Calu3 (cell line): ENCODE data around the gene C9orf78. TPM values are rescaled to one million over a fixed set of nuclear protein-coding genes. Genes with fewer than 3 reads are reported as not detected.

Source experiments
- BruUV-seq: library from RNA; stranded (reverse); fragments of 400-500 nt; replicated peaks from 2 replicates; lab custom pipeline; 2021; lab: Mats Ljungman, UMichigan
- CTCF ChIA-PET: fragments of 300-600 bp; sonication (Branson Sonifier 250); formaldehyde crosslinking; loops from one replicate; lab custom pipeline; 2022; ENCODE audit warnings: antibody characterized with exemption; lab: Charles Lee
- DNase-seq: peaks from one replicate; pipeline ENCODE4 v3.0.0; 2022
- H3K27ac Mint-ChIP-seq: one replicate; pipeline ENCODE4 v1.8.0; 2022; ENCODE audit warnings: mixed read lengths; ENCODE audit not compliant: unreplicated experiment
- H3K27me3 Mint-ChIP-seq: one replicate; pipeline ENCODE4 v1.8.0; 2022; ENCODE audit warnings: mixed read lengths; ENCODE audit not compliant: unreplicated experiment
- H3K36me3 Mint-ChIP-seq: one replicate; pipeline ENCODE4 v1.8.0; 2022; ENCODE audit warnings: mild to moderate bottlenecking, moderate library complexity, mixed read lengths; ENCODE audit not compliant: insufficient read depth, unreplicated experiment
- H3K4me1 Mint-ChIP-seq: one replicate; pipeline ENCODE4 v1.8.0; 2022; ENCODE audit warnings: mild to moderate bottlenecking, low read depth, mixed read lengths; ENCODE audit not compliant: unreplicated experiment
- H3K4me3 Mint-ChIP-seq: one replicate; pipeline ENCODE4 v1.8.0; 2022; ENCODE audit warnings: mild to moderate bottlenecking, low read depth, moderate library complexity, mixed read lengths; ENCODE audit not compliant: unreplicated experiment
- H3K9me3 Mint-ChIP-seq: one replicate; pipeline ENCODE4 v1.8.0; 2022; ENCODE audit warnings: low read depth, mixed read lengths; ENCODE audit not compliant: unreplicated experiment
- CTCF ChIP-seq: fragments of 200-600 bp; IDR thresholded peaks from one replicate; pipeline ENCODE4 v1.8.0; 2022; ENCODE audit warnings: antibody characterized with exemption; ENCODE audit not compliant: unreplicated experiment
- intact Hi-C: fragments of 100-400 bp; cut with micrococcal nuclease; formaldehyde crosslinking; loops from one replicate; pipeline ENCODE4 v1.10.0; 2022; ENCODE audit not compliant: unreplicated experiment
- total RNA-seq: library from RNA; stranded (reverse); gene quantifications from 2 replicates; pipeline ENCODE4 v1.2.3, GENCODE V29; 2022

Gene C9orf78
- total RNA-seq, 1 experiment from 2014 or later: 24.5 TPM

DNA sequence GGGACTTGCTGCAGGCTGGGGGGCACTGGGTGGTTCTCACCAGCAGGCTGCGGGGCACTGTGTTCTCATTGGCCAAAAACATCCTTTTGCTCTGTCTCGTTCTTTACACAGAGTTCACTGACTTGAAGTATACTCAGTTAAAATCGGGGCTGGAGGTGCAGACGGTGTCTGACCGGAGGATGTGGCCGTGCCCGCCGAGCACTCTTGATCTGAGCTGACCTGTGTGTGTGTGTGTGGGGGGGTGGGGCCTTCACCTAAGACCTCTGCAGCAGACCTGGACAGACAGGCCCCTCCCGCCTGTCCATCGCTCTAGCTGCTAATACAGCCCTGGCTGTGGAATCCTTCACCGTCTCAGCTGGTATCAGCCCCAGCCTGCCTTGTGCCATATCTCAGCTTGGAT is 25.0 kb downstream of the C9orf78 start:
- no TSS peak for BruUV-seq
- Mint-ChIP-seq H3K27ac (no peak overlapping the region), H3K27me3 (no peaks in the 10 kb centered on the region), H3K4me3 (no peak overlapping the region), H3K9me3 (no peaks in the 10 kb centered on the region), H3K36me3 (peaks cover 33% of the 10 kb centered on the region), H3K4me1 (no peaks in the 10 kb centered on the region)
- DNase-seq: no peak
- intact Hi-C loops: no loop called here
- TF ChIP-seq CTCF: no peak
- CTCF ChIA-PET: no interaction called here

DNA sequence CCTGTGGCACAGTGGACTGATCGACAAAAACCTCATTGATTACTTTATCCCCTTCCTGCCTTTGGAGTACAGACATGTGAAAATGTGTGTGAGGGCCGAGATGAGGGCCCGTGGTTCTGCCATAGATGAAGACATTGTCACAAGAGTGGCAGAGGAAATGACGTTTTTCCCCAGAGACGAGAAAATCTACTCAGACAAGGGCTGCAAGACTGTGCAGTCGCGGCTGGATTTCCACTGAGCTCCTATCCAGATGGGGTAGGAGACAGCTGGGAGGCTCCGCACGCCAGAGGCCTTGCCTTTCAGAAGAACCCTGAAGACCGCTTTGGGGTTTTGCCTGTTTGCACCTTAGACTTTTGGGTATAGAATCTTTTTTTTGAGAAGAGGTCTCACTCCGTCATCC is 25.7 kb downstream of the C9orf78 start:
- TF ChIP-seq CTCF: no peak
- Mint-ChIP-seq H3K27me3 (no peaks in the 10 kb centered on the region), H3K4me3 (no peak overlapping the region), H3K36me3 (peaks cover 34% of the 10 kb centered on the region), H3K27ac (no peak overlapping the region), H3K4me1 (no peaks in the 10 kb centered on the region), H3K9me3 (no peaks in the 10 kb centered on the region)
- CTCF ChIA-PET: no interaction called here
- no peak for DNase-seq
- intact Hi-C loops: no loop called here
- BruUV-seq: no TSS peak

GRCh38 chr9:129806061-129806460 is 29.0 kb downstream of the C9orf78 start:
- no peaks in the 10 kb centered on the region for H3K27me3 Mint-ChIP-seq
- H3K36me3 Mint-ChIP-seq: peaks cover 43% of the 10 kb centered on the region
- CTCF ChIA-PET: no interaction called here
- no peak overlapping the region for H3K27ac Mint-ChIP-seq
- no peaks in the 10 kb centered on the region for H3K9me3 Mint-ChIP-seq
- BruUV-seq: no TSS peak
- TF ChIP-seq CTCF: no peak
- no peak for DNase-seq
- intact Hi-C loops: no loop called here
- no peak overlapping the region for H3K4me3 Mint-ChIP-seq
- H3K4me1 Mint-ChIP-seq: no peaks in the 10 kb centered on the region

DNA sequence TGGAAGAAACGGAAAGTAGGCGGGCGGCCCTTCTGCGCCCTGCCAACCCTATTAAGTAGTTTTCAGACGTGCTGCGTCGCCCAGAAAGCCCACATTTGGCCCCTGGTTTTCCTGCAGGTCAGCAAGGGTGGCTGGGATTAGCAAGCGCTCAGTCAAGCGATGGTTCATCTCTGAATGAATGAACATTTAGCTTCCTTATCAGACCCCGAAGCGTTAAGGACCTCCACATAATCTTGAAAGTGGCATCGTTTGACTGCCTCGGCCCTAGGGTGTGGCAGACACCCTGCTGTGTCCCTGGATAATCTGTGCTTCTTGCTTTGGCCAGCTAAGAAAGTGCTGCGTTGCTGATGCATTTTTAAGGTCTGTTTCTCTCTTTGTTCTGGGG is 31.4 kb downstream of the C9orf78 start:
- no peak for DNase-seq
- intact Hi-C loops: no loop called here
- Mint-ChIP-seq H3K36me3 (peaks cover 35% of the 10 kb centered on the region), H3K4me1 (no peaks in the 10 kb centered on the region), H3K27ac (no peak overlapping the region), H3K27me3 (no peaks in the 10 kb centered on the region), H3K9me3 (no peaks in the 10 kb centered on the region), H3K4me3 (peak overlapping the region; percentile 70)
- BruUV-seq: no TSS peak
- no peak for TF ChIP-seq CTCF
- CTCF ChIA-PET: no interaction called here
